Endodermal cell (in vitro differentiated cells): ENCODE results near the gene KCNMA1. TPM values are rescaled to one million over a fixed set of nuclear protein-coding genes. Genes with fewer than 3 reads are reported as not detected.

ENCODE experiments used
- DNase-seq: peaks from one replicate; pipeline ENCODE4 v3.0.0-alpha.2; 2017
- H3K27ac ChIP-seq: 2 replicates; pipeline ENCODE4 v1.5.1; 2013; ENCODE audit warnings: mild to moderate bottlenecking, low read depth, low read length, moderate library complexity
- H3K27me3 ChIP-seq: 2 replicates; pipeline ENCODE4 v1.6.1; 2013; ENCODE audit warnings: mild to moderate bottlenecking, low read length, moderate library complexity; ENCODE audit not compliant: insufficient read depth, control insufficient read depth, poor library complexity, severe bottlenecking
- H3K36me3 ChIP-seq: 2 replicates; pipeline ENCODE4 v1.7.0; 2013; ENCODE audit warnings: mild to moderate bottlenecking, low read length, moderate library complexity; ENCODE audit not compliant: control insufficient read depth, insufficient read depth
- H3K4me1 ChIP-seq: one replicate; pipeline ENCODE4 v1.7.0; 2013; ENCODE audit warnings: low read length; ENCODE audit not compliant: control insufficient read depth, insufficient read depth
- H3K4me3 ChIP-seq: 2 replicates; pipeline ENCODE4 v1.5.1; 2013; ENCODE audit warnings: mild to moderate bottlenecking, low read length, moderate library complexity
- H3K9ac ChIP-seq: 2 replicates; pipeline ENCODE4 v1.6.1; 2013; ENCODE audit warnings: mild to moderate bottlenecking, low read length, moderate library complexity; ENCODE audit not compliant: poor library complexity, severe bottlenecking; ENCODE audit errors: extremely low read depth
- H3K9me3 ChIP-seq: 2 replicates; pipeline ENCODE4 v1.6.1; 2013; ENCODE audit warnings: mild to moderate bottlenecking, low read length, moderate library complexity; ENCODE audit not compliant: control insufficient read depth
- H3K27ac Mint-ChIP-seq: 2 replicates; pipeline ENCODE4 v1.8.0; 2020; ENCODE audit warnings: mixed read lengths
- H3K27me3 Mint-ChIP-seq: 2 replicates; pipeline ENCODE4 v1.8.0; 2021; ENCODE audit warnings: mild to moderate bottlenecking, mixed read lengths; ENCODE audit not compliant: insufficient read depth
- H3K36me3 Mint-ChIP-seq: 2 replicates; pipeline ENCODE4 v1.8.0; 2020; ENCODE audit warnings: low read depth, mixed read lengths
- H3K4me1 Mint-ChIP-seq: 2 replicates; pipeline ENCODE4 v1.8.0; 2020; ENCODE audit warnings: mixed read lengths
- H3K4me3 Mint-ChIP-seq: 2 replicates; pipeline ENCODE4 v1.8.0; 2020; ENCODE audit warnings: mild to moderate bottlenecking, moderate library complexity, mixed read lengths
- H3K9me3 Mint-ChIP-seq: 2 replicates; pipeline ENCODE4 v1.8.0; 2020; ENCODE audit warnings: mild to moderate bottlenecking, mixed read lengths
- CTCF ChIP-seq: fragments of 200-600 bp; sonication (generic); conservative IDR thresholded peaks from 2 replicates; pipeline ENCODE4 v1.5.0; 2021; ENCODE audit warnings: antibody characterized with exemption, mild to moderate bottlenecking
- WGBS, 2 experiments: methylation state at CpG; one replicate each; pipeline versions ENCODE4 v1.1.5 to v1.1.7; 2013; ENCODE audit warnings: missing lambda C conversion rate in 2 of 2, mixed read lengths in 1 of 2; ENCODE audit not compliant: insufficient coverage in 1 of 2, insufficient read length in 1 of 2; 5-methylcytosine and 5-hydroxymethylcytosine counted together
- total RNA-seq, 2 donors: library from RNA; stranded (reverse); fragmentation: NEBNext Ultra II Directional in 1 of 2; extraction: Animal tissue kit (Norgen Biotek cat#: 25700) in 1 of 2; gene quantifications; 2 replicates in 1 of 2; 3 replicates in 1 of 2; pipeline ENCODE4 v1.2.1, GENCODE V29; 2021

KCNMA1 gene
- total RNA-seq, 2 donors from 2014 or later: 0.55 to 1.3 TPM

DNA sequence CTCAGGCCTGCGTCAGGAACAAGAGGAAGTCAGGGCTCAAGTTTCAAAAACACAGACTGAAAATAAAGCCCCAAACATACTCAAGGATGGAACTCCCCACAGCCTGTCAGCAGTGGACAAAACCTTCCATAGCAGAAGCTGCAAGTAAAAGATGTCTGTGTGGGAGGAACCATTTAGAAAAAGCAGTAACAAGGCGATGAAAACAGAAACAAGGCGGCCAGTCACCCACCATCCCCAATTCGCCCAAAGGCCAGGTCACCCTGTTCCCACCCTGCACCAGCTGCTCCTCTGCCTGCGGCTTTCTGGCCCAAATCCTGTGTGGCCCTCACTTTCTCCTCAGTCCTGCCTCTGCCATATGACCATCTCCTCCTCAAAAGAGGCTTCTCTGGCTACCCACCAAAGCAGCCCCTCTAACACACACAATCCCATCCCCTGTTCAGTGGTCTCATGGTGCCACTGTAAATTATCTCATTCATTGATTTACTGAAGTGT, 27.8 kb downstream of the KCNMA1 start:
- Mint-ChIP-seq H3K27me3 (peaks cover 5% of the 10 kb centered on the region), H3K9me3 (no peaks in the 10 kb centered on the region), H3K4me1 (no peaks in the 10 kb centered on the region), H3K4me3 (no peak overlapping the region), H3K27ac (no peak overlapping the region), H3K36me3 (no peaks in the 10 kb centered on the region)
- Histone ChIP-seq H3K4me1 (peaks cover 5% of the 10 kb centered on the region), H3K36me3 (no peaks in the 10 kb centered on the region), H3K9me3 (no peaks in the 10 kb centered on the region), H3K4me3 (no peak overlapping the region), H3K27ac (no peak overlapping the region), H3K27me3 (peaks cover 10% of the 10 kb centered on the region), H3K9ac (no peak overlapping the region)
- TF ChIP-seq CTCF: no peak
- WGBS, 2 experiments: 85 to 87% methylated on average over 3 to 5 of the region's 5 CpGs
- no peak for DNase-seq

DNA sequence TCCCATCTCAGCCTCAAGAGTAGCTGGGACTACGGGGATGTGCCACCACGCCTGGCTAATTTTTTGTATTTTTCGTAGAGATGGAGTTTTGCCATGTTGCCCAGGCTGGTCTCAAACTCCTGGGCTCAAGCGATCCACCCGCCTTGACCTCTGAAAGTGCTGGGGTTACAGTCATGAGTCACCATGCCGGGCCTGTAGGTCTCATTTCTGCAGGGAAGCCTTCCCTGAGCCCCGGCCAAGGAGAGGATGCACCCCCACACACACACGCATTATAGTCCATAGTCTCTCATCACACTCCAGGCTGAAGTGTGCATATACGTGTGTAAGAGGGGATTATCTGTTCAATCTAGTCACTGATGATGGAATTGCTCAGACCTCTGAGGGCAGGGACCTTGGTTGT, 29.3 kb downstream of the KCNMA1 start:
- WGBS, 2 experiments: 84 to 88% methylated on average over 8 to 9 of the region's 9 CpGs

GRCh38 chr10:77606751-77607150, 30.9 kb downstream of the KCNMA1 start:
- 50 to 91% methylated on average over 1 to 2 of the region's 2 CpGs for WGBS, 2 experiments
- H3K36me3 ChIP-seq: no peaks in the 10 kb centered on the region
- H3K27ac ChIP-seq: no peak overlapping the region
- Mint-ChIP-seq H3K27me3 (peaks cover 2% of the 10 kb centered on the region), H3K9me3 (no peaks in the 10 kb centered on the region), H3K4me3 (no peak overlapping the region), H3K4me1 (no peaks in the 10 kb centered on the region), H3K27ac (no peak overlapping the region), H3K36me3 (no peaks in the 10 kb centered on the region)
- H3K9ac ChIP-seq: no peak overlapping the region
- TF ChIP-seq CTCF: peak; percentile 48
- no peaks in the 10 kb centered on the region for H3K27me3 ChIP-seq
- no peak overlapping the region for H3K4me3 ChIP-seq
- no peaks in the 10 kb centered on the region for H3K4me1 ChIP-seq
- no peak for DNase-seq
- H3K9me3 ChIP-seq: no peaks in the 10 kb centered on the region

More for the DNA sequence above, 29.3 kb downstream of the KCNMA1 start:
- Mint-ChIP-seq H3K9me3 (no peaks in the 10 kb centered on the region), H3K36me3 (no peaks in the 10 kb centered on the region), H3K4me3 (no peak overlapping the region), H3K27me3 (peaks cover 5% of the 10 kb centered on the region), H3K27ac (no peak overlapping the region), H3K4me1 (no peaks in the 10 kb centered on the region)
- no peak for TF ChIP-seq CTCF
- Histone ChIP-seq H3K9ac (no peak overlapping the region), H3K36me3 (no peaks in the 10 kb centered on the region), H3K27me3 (peaks cover 5% of the 10 kb centered on the region), H3K27ac (no peak overlapping the region), H3K9me3 (no peaks in the 10 kb centered on the region), H3K4me3 (no peak overlapping the region), H3K4me1 (peaks cover 4% of the 10 kb centered on the region)
- DNase-seq: no peak
